ENCODE results near the gene SDK2.

Gene SDK2

GRCh38 chr17:73552300-73553048, 91.8 kb downstream of the SDK2 start:
- no peak for DNase-seq (ENCODE audit: low read depth)

GRCh38 chr17:73551759-73552158, 92.5 kb downstream of the SDK2 start:
- DNase-seq (ENCODE audit: low read depth): no peak

- DNase-seq (ENCODE audit: low read depth): no peak
Measured at GRCh38 chr17:73551144-73551543, 93.1 kb downstream of the SDK2 start.

- no peak for DNase-seq (ENCODE audit: low read depth)
Measured at GRCh38 chr17:73550556-73550955, 93.7 kb downstream of the SDK2 start.

GRCh38 chr17:73549841-73550430, 94.3 kb downstream of the SDK2 start:
- DNase-seq (ENCODE audit: low read depth): no peak

GRCh38 chr17:73548620-73549311, 95.5 kb downstream of the SDK2 start:
- DNase-seq (ENCODE audit: low read depth): no peak

- DNase-seq (ENCODE audit: low read depth): no peak
Measured at GRCh38 chr17:73547790-73548189, 96.5 kb downstream of the SDK2 start.

- DNase-seq (ENCODE audit: low read depth): peak; percentile 13
Measured at GRCh38 chr17:73546770-73547536, 97.3 kb downstream of the SDK2 start.

GRCh38 chr17:73546114-73546513, 98.1 kb downstream of the SDK2 start:
- DNase-seq (ENCODE audit: low read depth): no peak

- DNase-seq (ENCODE audit: low read depth): no peak
Measured at GRCh38 chr17:73545109-73546032, 98.9 kb downstream of the SDK2 start.

GRCh38 chr17:73544333-73544732, 99.9 kb downstream of the SDK2 start:
- DNase-seq (ENCODE audit: low read depth): no peak

- DNase-seq (ENCODE audit: low read depth): no peak
Measured at GRCh38 chr17:73542323-73542722, 101.9 kb downstream of the SDK2 start.

- no peak for DNase-seq (ENCODE audit: low read depth)
Measured at GRCh38 chr17:73541561-73541981, 102.7 kb downstream of the SDK2 start.

GRCh38 chr17:73541111-73541510, 103.1 kb downstream of the SDK2 start:
- DNase-seq (ENCODE audit: low read depth): no peak

- no peak for DNase-seq (ENCODE audit: low read depth)
Measured at GRCh38 chr17:73539166-73539565, 105.1 kb downstream of the SDK2 start.

- no peak for DNase-seq (ENCODE audit: low read depth)
Measured at GRCh38 chr17:73538445-73538844, 105.8 kb downstream of the SDK2 start.

GRCh38 chr17:73536700-73537605, 107.3 kb downstream of the SDK2 start:
- no peak for DNase-seq (ENCODE audit: low read depth)

GRCh38 chr17:73535746-73536145, 108.5 kb downstream of the SDK2 start:
- DNase-seq (ENCODE audit: low read depth): no peak

GRCh38 chr17:73534209-73534909, 109.9 kb downstream of the SDK2 start:
- DNase-seq (ENCODE audit: low read depth): no peak

- no peak for DNase-seq (ENCODE audit: low read depth)
Measured at GRCh38 chr17:73533781-73534180, 110.5 kb downstream of the SDK2 start.
